Natural killer cell (primary cell): ENCODE measurements around the gene C2CD4D. TPM values are rescaled to one million over a fixed set of nuclear protein-coding genes. Genes with fewer than 3 reads are reported as not detected.

Experiments
- ATAC-seq, 3 donors: fragments of 150-1000 bp in 2 of 3; fragments of 200-7000 bp in 1 of 3; cut with Tn5 transposase; 1 replicate in 1 of 3; 2 replicates in 2 of 3; pipeline ENCODE4 v1.10.0; 2021; ENCODE audit warnings: mild to moderate bottlenecking in 2 of 3, moderate library complexity in 2 of 3
- DNase-seq, 2 donors: peaks; one replicate each; pipeline versions ENCODE4 v3.0.0 to v3.0.0-alpha.2; 2013 to 2021; ENCODE audit warnings: mixed read lengths in 1 of 2
- H3K27ac ChIP-seq: one replicate; pipeline ENCODE4 v1.5.1; 2013; ENCODE audit warnings: mild to moderate bottlenecking, low read length
- H3K27me3 ChIP-seq: one replicate; pipeline ENCODE4 v1.6.1; 2013; ENCODE audit warnings: low read length; ENCODE audit not compliant: control insufficient read depth, insufficient read depth
- H3K36me3 ChIP-seq: one replicate; pipeline ENCODE4 v1.6.1; 2013; ENCODE audit warnings: low read length; ENCODE audit not compliant: control insufficient read depth, insufficient read depth
- H3K4me1 ChIP-seq: one replicate; pipeline ENCODE4 v1.6.1; 2013; ENCODE audit warnings: low read length; ENCODE audit not compliant: control insufficient read depth, insufficient read depth
- H3K4me3 ChIP-seq: one replicate; pipeline ENCODE4 v1.5.1; 2013; ENCODE audit warnings: low read length
- H3K9me3 ChIP-seq: one replicate; pipeline ENCODE4 v1.6.1; 2013; ENCODE audit warnings: low read length; ENCODE audit not compliant: control insufficient read depth, insufficient read depth
- H3K27ac Mint-ChIP-seq, 2 donors: one replicate each; pipeline ENCODE4 v1.8.0; 2022; ENCODE audit warnings: mild to moderate bottlenecking in 2 of 2, mixed read lengths in 2 of 2, moderate library complexity in 1 of 2
- H3K27me3 Mint-ChIP-seq, 2 donors: one replicate each; pipeline ENCODE4 v1.8.0; 2022; ENCODE audit warnings: low read depth in 2 of 2, mixed read lengths in 2 of 2
- H3K36me3 Mint-ChIP-seq: one replicate; pipeline ENCODE4 v1.8.0; 2022; ENCODE audit warnings: mixed read lengths
- H3K4me1 Mint-ChIP-seq, 2 donors: one replicate each; pipeline ENCODE4 v1.8.0; 2022; ENCODE audit warnings: mixed read lengths in 2 of 2
- H3K4me3 Mint-ChIP-seq: one replicate; pipeline ENCODE4 v1.8.0; 2022; ENCODE audit warnings: mild to moderate bottlenecking, moderate library complexity, mixed read lengths
- H3K9me3 Mint-ChIP-seq, 2 donors: one replicate each; pipeline ENCODE4 v1.8.0; 2022; ENCODE audit warnings: mixed read lengths in 2 of 2
- whole genome bisulfite sequencing: methylation state at CpG from one replicate; pipeline ENCODE4 v1.1.7; 2013; ENCODE audit warnings: missing lambda C conversion rate; ENCODE audit not compliant: insufficient coverage; 5-methylcytosine and 5-hydroxymethylcytosine counted together
- intact Hi-C: fragments of 100-400 bp; cut with micrococcal nuclease; formaldehyde crosslinking; loops from one replicate; pipeline ENCODE4 v1.14.2; 2022
- total RNA-seq, 4 donors: library from RNA; stranded (reverse); fragments of 120-200 nt in 1 of 4; gene quantifications; one replicate each; pipeline versions ENCODE4 v1.2.3 to v1.2.4, GENCODE V29; 2013 to 2022
- TF ChIP-seq, protein P1 (sequence below): fragments of 200-600 bp; IDR thresholded peaks from one replicate; pipeline ENCODE4 v1.8.0; 2022; ENCODE audit warnings: antibody characterized with exemption

The C2CD4D gene
- total RNA-seq, 3 donors from 2014 or later (not counting 1 experiment from before 2014, with no cell fraction given): 0.20 to 0.24 TPM; not detected in 1

GRCh38 chr1:151867321-151867720, 27.7 kb upstream of the C2CD4D start:
- Mint-ChIP-seq H3K9me3 (no peaks in the 10 kb centered on the region), H3K27ac (no peak overlapping the region), H3K4me1 (no peaks in the 10 kb centered on the region), H3K36me3 (no peaks in the 10 kb centered on the region), H3K27me3 (peaks cover 0 to 18% of the 10 kb centered on the region in 2 donors), H3K4me3 (no peak overlapping the region)
- intact Hi-C loops: no loop called here
- ATAC-seq (no peak), DNase-seq (no peak)
- Histone ChIP-seq H3K27me3 (no peaks in the 10 kb centered on the region), H3K4me3 (no peak overlapping the region), H3K27ac (no peak overlapping the region), H3K4me1 (no peaks in the 10 kb centered on the region), H3K36me3 (no peaks in the 10 kb centered on the region), H3K9me3 (no peaks in the 10 kb centered on the region)
- WGBS: 100% methylated on average over 1 of the region's 2 CpGs
- TF ChIP-seq, protein P1, sequence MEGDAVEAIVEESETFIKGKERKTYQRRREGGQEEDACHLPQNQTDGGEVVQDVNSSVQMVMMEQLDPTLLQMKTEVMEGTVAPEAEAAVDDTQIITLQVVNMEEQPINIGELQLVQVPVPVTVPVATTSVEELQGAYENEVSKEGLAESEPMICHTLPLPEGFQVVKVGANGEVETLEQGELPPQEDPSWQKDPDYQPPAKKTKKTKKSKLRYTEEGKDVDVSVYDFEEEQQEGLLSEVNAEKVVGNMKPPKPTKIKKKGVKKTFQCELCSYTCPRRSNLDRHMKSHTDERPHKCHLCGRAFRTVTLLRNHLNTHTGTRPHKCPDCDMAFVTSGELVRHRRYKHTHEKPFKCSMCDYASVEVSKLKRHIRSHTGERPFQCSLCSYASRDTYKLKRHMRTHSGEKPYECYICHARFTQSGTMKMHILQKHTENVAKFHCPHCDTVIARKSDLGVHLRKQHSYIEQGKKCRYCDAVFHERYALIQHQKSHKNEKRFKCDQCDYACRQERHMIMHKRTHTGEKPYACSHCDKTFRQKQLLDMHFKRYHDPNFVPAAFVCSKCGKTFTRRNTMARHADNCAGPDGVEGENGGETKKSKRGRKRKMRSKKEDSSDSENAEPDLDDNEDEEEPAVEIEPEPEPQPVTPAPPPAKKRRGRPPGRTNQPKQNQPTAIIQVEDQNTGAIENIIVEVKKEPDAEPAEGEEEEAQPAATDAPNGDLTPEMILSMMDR: no peak

DNA sequence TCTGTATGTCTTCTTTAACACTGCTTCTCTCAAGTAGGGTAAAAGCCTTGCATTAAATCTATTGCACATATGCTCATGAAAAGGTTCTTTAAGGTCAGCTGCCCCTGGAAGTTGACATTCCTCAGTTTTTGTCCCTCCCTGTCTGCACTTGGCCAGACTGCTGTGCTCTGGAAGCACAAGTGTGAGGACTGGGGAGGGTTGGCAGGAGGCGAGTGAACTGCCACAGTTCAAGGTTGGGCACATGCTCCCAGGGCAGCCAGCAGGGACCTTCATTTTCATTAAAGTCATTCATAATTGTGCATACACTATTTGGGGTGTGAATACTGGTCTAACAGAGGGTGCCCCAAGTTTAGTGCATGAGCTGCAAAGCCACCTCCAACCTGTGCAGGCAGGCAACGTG, 24.8 kb upstream of the C2CD4D start:
- WGBS: 42% methylated on average over 2 of the region's 2 CpGs
- no peaks in the 10 kb centered on the region for H3K9me3 Mint-ChIP-seq
- no peak overlapping the region for H3K4me3 ChIP-seq
- TF ChIP-seq, protein P1: no peak
- H3K36me3 ChIP-seq: no peaks in the 10 kb centered on the region
- no peaks in the 10 kb centered on the region for H3K36me3 Mint-ChIP-seq
- ATAC-seq (no peak), DNase-seq (no peak)
- intact Hi-C loops: no loop called here
- no peaks in the 10 kb centered on the region for H3K4me1 ChIP-seq
- no peaks in the 10 kb centered on the region for H3K4me1 Mint-ChIP-seq
- no peak overlapping the region for H3K4me3 Mint-ChIP-seq
- H3K27me3 ChIP-seq: no peaks in the 10 kb centered on the region
- peaks cover 0 to 21% of the 10 kb centered on the region in 2 donors for H3K27me3 Mint-ChIP-seq
- H3K9me3 ChIP-seq: no peaks in the 10 kb centered on the region
- no peak overlapping the region for H3K27ac ChIP-seq
- no peak overlapping the region for H3K27ac Mint-ChIP-seq

DNA sequence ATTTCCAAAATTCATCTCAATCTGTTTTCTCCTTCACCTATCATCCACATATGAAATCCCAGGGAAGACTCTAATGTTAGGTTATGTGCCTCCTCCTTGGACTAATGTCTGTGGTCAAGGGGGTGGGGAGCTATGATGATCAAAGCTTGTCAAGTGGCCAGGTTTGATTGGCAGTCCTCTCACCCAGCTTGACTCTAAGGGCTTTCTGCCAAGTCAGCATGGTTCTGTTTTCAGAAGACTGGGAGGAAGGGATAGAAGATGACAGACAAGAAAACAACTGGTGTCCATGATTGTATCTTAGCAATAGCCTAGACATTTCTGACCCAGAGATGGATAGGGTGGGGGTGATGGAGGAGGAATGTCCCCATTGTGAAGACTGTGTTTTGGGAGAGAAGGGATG, 23.0 kb upstream of the C2CD4D start:
- no peak for ATAC-seq
- no peak overlapping the region for H3K4me3 Mint-ChIP-seq

More for the DNA sequence above, 23.0 kb upstream of the C2CD4D start:
- Mint-ChIP-seq H3K27me3 (peaks cover 0 to 15% of the 10 kb centered on the region in 2 donors), H3K27ac (no peak overlapping the region), H3K36me3 (no peaks in the 10 kb centered on the region), H3K4me1 (no peaks in the 10 kb centered on the region), H3K9me3 (no peaks in the 10 kb centered on the region)
- TF ChIP-seq, protein P1: no peak
- no peaks in the 10 kb centered on the region for H3K27me3 ChIP-seq
- intact Hi-C loops: no loop called here
- no peak overlapping the region for H3K27ac ChIP-seq
- H3K4me1 ChIP-seq: no peaks in the 10 kb centered on the region
- no peak overlapping the region for H3K4me3 ChIP-seq
- DNase-seq: no peak
- H3K9me3 ChIP-seq: no peaks in the 10 kb centered on the region
- H3K36me3 ChIP-seq: no peaks in the 10 kb centered on the region
